NB4 (cell line): ENCODE measurements around the gene KCNG3.

Experiments used
- DNase-seq: peaks from one replicate; pipeline ENCODE4 v3.0.0; 2010; ENCODE audit warnings: low read depth
- H3K4me3 ChIP-seq: one replicate; pipeline ENCODE4 v1.5.1; 2011; ENCODE audit warnings: mild to moderate bottlenecking, low read depth, low read length, moderate library complexity
- MYC ChIP-seq: IDR thresholded peaks from 2 replicates; pipeline ENCODE4 v1.6.1; 2011; ENCODE audit warnings: low read depth, low read length
- POLR2A ChIP-seq: IDR thresholded peaks from 2 replicates; pipeline ENCODE4 v1.6.1; 2011; ENCODE audit warnings: mild to moderate bottlenecking; ENCODE audit not compliant: insufficient read length; ENCODE audit errors: extremely low read depth
- TF ChIP-seq, protein P1 (sequence below): IDR thresholded peaks from 2 replicates; pipeline ENCODE4 v1.6.1; 2011; ENCODE audit warnings: low read depth, low read length
- TF ChIP-seq, protein P2 (sequence below): IDR thresholded peaks from one replicate; pipeline ENCODE4 v1.5.1; 2012; ENCODE audit warnings: low read depth, low read length

Gene KCNG3

DNA sequence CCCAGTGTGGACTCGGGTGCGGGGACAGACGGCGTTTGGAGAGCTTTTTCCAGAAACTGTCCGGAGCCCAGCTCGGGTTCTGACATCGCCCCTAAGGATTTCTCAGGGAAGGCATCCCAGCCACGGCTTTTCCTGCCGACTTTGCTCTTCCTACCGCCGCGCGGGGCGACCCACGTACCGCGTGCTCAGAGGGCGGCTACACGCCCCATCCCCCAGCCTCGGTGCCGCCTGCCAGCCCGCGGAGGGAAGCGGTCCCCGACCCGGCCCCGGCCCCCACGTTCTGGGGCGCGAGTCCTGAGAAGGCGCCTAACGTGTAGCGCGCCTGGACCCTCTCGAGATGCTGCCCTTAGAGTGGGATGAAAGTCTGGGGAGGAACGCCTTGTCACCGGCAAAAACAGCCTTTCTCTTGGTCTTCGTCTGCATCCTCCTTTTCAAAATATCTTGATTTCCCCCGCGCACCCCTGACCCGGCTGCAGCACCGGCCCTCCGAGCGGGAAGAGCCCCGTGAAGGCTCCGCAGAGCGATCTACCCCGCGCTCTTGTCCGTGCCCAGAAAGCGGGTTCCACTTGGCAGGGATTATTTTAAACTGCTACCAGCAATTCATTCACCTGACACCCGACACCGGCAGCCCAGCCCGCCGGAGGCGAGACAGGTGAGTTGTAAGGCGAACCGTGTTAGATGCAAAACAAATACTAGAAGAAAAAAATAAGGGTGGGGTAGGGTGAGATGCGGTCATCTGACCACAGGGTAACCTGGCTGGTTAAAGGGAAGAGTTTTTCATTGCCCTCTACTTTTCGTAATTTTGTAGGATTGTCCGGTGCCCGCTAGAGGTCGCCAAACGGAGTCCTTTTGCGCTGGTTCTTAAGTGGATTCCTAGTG lies 812 bp upstream of the KCNG3 start:
- H3K4me3 ChIP-seq, result peak overlapping the region; percentile 61
- peak; percentile 20; the same call in 1 of the 2 replicates for TF ChIP-seq MYC
- TF ChIP-seq, protein P1, sequence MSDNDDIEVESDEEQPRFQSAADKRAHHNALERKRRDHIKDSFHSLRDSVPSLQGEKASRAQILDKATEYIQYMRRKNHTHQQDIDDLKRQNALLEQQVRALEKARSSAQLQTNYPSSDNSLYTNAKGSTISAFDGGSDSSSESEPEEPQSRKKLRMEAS, result 0 out of 2 replicates have a peak, but pooled peaks have one; percentile 50
- TF ChIP-seq POLR2A, result no peak
- TF ChIP-seq, protein P2, sequence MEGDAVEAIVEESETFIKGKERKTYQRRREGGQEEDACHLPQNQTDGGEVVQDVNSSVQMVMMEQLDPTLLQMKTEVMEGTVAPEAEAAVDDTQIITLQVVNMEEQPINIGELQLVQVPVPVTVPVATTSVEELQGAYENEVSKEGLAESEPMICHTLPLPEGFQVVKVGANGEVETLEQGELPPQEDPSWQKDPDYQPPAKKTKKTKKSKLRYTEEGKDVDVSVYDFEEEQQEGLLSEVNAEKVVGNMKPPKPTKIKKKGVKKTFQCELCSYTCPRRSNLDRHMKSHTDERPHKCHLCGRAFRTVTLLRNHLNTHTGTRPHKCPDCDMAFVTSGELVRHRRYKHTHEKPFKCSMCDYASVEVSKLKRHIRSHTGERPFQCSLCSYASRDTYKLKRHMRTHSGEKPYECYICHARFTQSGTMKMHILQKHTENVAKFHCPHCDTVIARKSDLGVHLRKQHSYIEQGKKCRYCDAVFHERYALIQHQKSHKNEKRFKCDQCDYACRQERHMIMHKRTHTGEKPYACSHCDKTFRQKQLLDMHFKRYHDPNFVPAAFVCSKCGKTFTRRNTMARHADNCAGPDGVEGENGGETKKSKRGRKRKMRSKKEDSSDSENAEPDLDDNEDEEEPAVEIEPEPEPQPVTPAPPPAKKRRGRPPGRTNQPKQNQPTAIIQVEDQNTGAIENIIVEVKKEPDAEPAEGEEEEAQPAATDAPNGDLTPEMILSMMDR, result peak; percentile 81
- peak; percentile 88 for DNase-seq

DNA sequence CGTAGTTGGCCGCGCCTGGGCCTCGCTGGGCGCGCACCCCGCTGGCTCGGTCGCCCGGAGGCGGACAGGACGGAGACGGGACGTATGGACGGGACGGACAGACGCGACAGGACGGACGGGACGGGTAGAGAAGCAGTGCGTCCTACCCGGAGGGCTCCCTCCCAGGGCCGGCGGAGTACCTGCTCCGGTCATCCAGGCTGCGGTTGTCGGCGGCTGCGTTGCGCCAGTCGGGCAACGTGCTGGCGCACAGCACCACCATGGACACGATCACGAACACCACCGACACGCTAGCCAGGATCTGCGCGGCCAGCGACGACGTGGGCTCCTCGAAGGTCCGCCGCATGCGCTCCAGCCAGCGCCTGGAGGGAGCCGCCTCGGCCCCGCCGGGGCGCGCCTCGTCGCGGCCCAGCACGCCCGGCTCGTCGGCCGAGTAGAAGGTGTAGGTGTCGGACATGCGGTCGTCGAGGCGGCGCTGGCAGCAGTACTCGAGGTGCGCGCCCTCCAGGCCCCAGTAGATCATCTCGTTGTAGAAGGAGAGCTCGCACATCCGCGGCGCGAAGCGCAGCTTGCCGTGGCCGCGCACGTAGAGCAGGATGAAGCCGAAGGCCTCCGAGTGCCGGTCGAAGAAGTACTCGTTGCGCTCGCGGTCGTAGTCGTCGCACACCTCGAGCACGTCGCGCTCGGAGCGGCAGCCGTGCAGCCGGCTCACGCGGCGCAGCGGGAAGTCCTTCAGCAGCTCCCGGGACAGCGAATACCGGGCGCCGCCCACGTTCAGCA lies 903 bp downstream of the KCNG3 start:
- DNase-seq, result no peak
- no peak overlapping the region for H3K4me3 ChIP-seq
- TF ChIP-seq MYC (no peak), POLR2A (no peak)
- TF ChIP-seq, protein P1, result no peak
- TF ChIP-seq, protein P2, result no peak

DNA sequence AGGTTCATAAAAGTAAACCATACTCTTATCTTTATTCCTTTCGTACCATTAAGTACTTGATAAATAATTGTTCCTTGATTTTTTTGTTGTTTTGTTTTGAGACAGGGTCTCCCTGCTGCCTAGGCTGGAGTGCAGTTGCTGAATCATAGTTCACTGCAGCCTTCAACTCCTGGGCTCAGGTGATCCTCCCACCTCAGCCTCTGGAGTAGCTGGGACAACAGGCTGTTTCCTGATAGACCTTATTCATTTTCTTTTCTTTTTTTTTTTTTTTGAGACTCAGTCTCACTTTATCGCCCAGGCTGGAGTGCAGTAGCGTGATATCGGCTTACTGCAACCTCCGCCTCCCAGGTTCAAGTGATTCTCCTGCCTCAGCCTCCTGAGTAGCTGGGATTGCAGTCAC lies 5.5 kb downstream of the KCNG3 start:
- TF ChIP-seq, protein P2, result no peak
- TF ChIP-seq MYC (no peak), POLR2A (no peak)
- TF ChIP-seq, protein P1, result no peak
- DNase-seq, result no peak
- H3K4me3 ChIP-seq, result no peak overlapping the region

DNA sequence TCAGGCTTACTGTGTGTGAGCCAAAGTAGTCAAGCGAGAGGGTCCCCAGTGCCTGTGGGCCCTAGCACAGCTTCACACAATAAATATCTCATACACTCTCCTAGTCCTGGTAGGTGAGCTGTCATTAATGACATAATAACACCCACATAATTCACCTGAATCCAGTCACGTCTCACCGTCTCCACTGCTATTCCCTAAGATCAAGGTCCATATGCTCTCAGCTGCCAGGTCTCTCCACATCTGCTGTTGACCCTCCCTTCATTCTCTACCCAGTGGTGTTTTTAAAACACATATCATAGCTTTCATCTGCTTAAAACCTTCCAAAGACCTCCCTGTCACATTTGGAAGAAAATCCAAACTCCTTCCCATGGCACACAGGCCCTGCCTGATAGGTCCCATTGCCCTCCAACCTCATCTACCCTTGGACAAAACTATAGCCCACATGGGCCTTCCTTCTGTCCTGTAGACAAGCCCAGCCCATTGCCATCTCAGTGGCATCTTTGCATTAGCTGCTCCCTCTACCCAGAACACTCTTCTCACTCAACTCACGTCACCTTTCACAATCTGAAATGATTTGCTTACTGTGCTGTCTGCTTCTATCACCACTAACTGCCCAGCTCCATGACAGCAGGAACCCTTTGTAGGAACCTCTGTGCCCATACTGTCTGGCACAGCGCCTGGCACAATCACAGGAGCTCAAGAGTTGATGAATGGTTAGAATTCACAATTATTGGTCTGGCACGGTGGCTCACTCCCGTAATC lies 7.5 kb downstream of the KCNG3 start:
- DNase-seq, result no peak
- no peak overlapping the region for H3K4me3 ChIP-seq
- TF ChIP-seq, protein P2, result no peak
- TF ChIP-seq POLR2A (no peak), MYC (no peak)
- TF ChIP-seq, protein P1, result no peak

DNA sequence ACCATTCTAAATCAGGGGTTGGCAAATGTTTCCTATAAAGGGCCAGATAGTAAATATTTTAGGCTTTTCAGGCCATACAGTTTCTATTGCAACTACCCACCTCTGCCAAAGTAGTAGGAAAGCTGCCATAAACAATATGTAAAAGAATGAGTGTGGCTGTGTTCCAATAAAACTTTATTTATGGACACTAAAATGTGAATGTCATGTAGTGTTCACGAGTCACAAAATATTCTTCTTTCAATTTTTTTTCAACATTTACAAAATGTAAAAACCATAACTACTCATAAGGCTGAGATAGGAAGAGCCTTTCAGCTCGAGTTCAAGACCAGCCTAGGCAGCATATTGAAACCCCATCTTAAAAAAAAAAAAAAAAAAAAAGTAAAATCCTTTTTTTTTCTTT lies 13.4 kb downstream of the KCNG3 start:
- DNase-seq, result no peak
- H3K4me3 ChIP-seq, result no peak overlapping the region
- TF ChIP-seq MYC (no peak), POLR2A (no peak)
- TF ChIP-seq, protein P1, result no peak
- TF ChIP-seq, protein P2, result no peak
